ENCODE data around the gene C2orf72.
A peak's percentile ranks its signal among the peaks of the same experiment; 100 is the strongest.

Gene C2orf72

GRCh38 chr2:231047274-231047922, 10.1 kb downstream of the C2orf72 start:
- Histone ChIP-seq H3K36me3 (ENCODE audit: insufficient read depth, low read length) (no peaks in the 10 kb centered on the region), H3K4me1 (ENCODE audit: control insufficient read depth, insufficient read depth, low read length) (peaks cover 2% of the 10 kb centered on the region), H3K9ac (ENCODE audit: low read depth, low read length) (no peak overlapping the region), H3K4me3 (ENCODE audit: low read length) (no peak overlapping the region), H3K27me3 (ENCODE audit: control insufficient read depth, insufficient read depth, low read length) (peaks cover 45% of the 10 kb centered on the region), H3K4me2 (ENCODE audit: low read length) (no peak overlapping the region), H3K9me3 (replicated peaks; ENCODE audit: low read length) (no peaks in the 10 kb centered on the region)

DNA sequence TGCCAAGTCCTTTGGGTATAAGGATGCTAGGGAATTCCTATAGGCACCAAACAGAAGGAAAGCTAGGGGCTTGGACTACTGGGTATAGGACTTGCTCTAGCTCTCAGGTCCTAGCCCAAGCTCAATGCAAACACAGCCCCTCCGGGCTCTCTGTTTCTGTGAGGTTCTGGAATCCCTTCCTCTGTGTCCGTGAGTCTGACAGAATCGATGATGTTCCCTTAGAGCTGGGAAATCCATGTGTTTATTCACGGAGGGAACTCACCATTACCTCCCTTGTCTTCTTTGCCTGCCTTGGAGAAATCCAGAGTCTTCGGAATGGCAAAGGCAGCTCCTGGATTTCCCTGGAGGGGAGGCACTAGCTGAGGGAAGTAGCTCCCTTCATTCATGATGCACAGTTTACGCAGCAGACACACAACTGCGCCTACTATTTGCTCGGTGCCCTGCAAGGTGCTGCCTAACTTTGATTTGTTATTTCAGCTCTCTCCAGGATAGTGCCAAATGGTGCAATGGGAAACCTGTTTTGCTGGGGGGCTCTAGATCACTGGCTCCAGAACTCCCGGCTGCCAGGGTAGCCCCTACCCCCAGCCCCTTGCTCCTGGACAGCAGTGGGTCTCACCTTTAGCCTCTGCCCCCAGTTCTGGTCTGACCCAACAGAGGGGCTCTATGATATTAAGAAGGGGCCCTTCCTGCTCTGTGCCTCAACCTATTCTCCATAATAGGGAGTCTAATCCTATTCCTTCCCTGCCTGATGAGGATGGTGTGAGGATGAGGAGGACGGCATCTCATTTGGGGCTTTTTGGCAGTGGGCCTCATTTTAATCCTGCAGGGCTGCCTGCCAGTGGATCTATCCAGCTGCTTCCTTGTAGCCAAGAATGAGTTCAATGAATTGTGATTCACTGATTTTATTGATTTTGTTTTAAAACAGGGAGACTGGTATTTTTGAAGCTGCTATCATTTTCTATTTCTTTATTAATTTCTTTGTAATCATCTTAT, 10.9 kb downstream of the C2orf72 start:
- Histone ChIP-seq H3K36me3 (ENCODE audit: insufficient read depth, low read length) (no peaks in the 10 kb centered on the region), H3K4me1 (ENCODE audit: control insufficient read depth, insufficient read depth, low read length) (peaks cover 8% of the 10 kb centered on the region)

DNA sequence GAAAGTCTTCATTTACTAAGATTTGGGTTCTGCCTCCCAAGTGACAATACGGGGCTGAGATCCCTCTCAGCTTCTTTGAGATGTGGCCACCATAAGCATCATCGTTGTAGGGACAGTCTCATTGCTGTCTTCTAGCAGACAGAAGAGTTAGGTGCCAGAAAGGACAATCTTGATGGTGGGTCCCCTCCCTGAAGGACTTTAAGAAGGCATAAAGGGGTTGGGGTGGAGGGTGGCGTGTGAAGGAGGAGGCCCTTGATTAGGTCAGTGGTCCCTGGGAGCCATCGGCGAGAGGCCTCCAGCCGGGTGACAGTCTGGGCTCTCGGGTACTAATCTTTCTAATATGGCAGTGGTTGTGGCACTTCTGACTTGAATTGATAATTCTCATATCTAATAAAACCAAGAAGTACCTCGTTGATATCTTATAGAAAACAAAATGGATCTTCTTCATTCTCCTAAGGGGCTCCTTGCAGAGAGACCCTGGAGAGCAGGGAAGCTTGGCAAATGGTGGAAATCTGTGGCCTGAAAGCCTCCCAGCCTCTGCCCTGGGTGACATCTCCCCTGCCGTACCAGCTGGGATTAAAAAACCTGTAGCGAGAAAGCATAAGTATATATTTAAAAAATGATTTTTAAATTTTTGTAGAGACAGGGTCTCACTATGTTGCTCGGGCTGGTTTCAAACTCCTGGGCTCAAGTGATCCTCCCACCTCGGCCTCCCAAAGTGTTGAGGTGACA, 12.1 kb downstream of the C2orf72 start:
- Histone ChIP-seq H3K9ac (ENCODE audit: low read depth, low read length) (no peak overlapping the region), H3K9me3 (replicated peaks; ENCODE audit: low read length) (no peaks in the 10 kb centered on the region), H3K4me2 (ENCODE audit: low read length) (no peak overlapping the region), H3K36me3 (ENCODE audit: insufficient read depth, low read length) (no peaks in the 10 kb centered on the region), H3K4me1 (ENCODE audit: control insufficient read depth, insufficient read depth, low read length) (peaks cover 10% of the 10 kb centered on the region), H3K27me3 (ENCODE audit: control insufficient read depth, insufficient read depth, low read length) (peaks cover 45% of the 10 kb centered on the region), H3K4me3 (ENCODE audit: low read length) (no peak overlapping the region)

More for the DNA sequence above, 10.9 kb downstream of the C2orf72 start:
- H3K27me3 ChIP-seq (ENCODE audit: control insufficient read depth, insufficient read depth, low read length), result peaks cover 45% of the 10 kb centered on the region
- H3K9me3 ChIP-seq (replicated peaks; ENCODE audit: low read length), result no peaks in the 10 kb centered on the region
- H3K9ac ChIP-seq (ENCODE audit: low read depth, low read length), result no peak overlapping the region
- no peak overlapping the region for H3K4me2 ChIP-seq (ENCODE audit: low read length)
- no peak overlapping the region for H3K4me3 ChIP-seq (ENCODE audit: low read length)

DNA sequence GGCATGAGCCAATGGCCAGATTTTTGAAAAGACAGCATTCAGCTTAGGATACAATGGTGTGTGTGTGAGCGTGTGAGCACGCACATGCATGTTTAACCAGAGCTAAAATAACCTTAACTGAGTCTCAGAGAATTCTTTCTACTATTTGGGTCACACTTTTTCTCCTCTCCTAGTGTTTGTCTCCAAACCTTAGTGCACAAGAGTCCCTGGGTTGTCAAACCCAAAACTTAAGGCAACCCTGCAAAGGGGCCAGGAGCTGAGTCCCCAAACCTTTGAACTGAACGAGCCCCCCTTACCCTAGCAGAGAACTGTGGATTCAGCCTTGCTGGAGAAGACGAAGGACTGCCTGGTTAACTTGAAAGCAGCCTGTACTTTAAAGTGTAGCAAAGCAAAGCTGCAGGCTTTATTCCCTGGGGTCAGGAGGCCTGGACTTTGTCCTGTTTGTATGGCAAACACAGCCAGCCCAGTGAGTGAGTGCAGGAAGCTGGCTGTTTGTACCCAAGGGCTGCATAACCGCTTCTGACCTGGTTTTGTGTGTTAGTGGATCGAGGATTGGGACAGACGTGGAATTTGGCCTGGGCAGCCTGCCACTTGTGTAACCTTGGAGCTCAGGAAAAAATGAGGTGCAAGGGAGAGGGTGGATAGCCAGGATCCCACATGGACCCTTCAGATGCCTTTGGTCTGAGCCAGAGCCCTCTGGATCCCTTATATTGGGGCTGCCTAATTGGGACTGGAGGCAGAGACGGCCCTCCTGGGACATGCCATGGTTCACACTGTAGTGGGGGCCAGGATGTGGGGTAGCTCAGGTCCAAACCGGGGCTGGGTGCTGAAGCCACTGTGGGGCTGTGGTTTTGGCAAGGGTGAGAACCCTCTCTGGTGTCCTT, 12.9 kb downstream of the C2orf72 start:
- Histone ChIP-seq H3K4me3 (ENCODE audit: low read length) (no peak overlapping the region), H3K36me3 (ENCODE audit: insufficient read depth, low read length) (no peaks in the 10 kb centered on the region), H3K9me3 (replicated peaks; ENCODE audit: low read length) (no peaks in the 10 kb centered on the region), H3K4me2 (ENCODE audit: low read length) (no peak overlapping the region), H3K4me1 (ENCODE audit: control insufficient read depth, insufficient read depth, low read length) (peaks cover 10% of the 10 kb centered on the region), H3K9ac (ENCODE audit: low read depth, low read length) (no peak overlapping the region), H3K27me3 (ENCODE audit: control insufficient read depth, insufficient read depth, low read length) (peaks cover 45% of the 10 kb centered on the region)

GRCh38 chr2:231051116-231051515, 13.8 kb downstream of the C2orf72 start:
- peaks cover 45% of the 10 kb centered on the region for H3K27me3 ChIP-seq (ENCODE audit: control insufficient read depth, insufficient read depth, low read length)
- no peaks in the 10 kb centered on the region for H3K36me3 ChIP-seq (ENCODE audit: insufficient read depth, low read length)
- H3K4me3 ChIP-seq (ENCODE audit: low read length), result no peak overlapping the region
- no peaks in the 10 kb centered on the region for H3K9me3 ChIP-seq (replicated peaks; ENCODE audit: low read length)
- no peak overlapping the region for H3K4me2 ChIP-seq (ENCODE audit: low read length)
- no peak overlapping the region for H3K9ac ChIP-seq (ENCODE audit: low read depth, low read length)
- peaks cover 10% of the 10 kb centered on the region for H3K4me1 ChIP-seq (ENCODE audit: control insufficient read depth, insufficient read depth, low read length)

- Histone ChIP-seq H3K4me2 (ENCODE audit: low read length) (peak overlapping the region; percentile 98), H3K9me3 (replicated peaks; ENCODE audit: low read length) (no peaks in the 10 kb centered on the region), H3K36me3 (ENCODE audit: insufficient read depth, low read length) (no peaks in the 10 kb centered on the region), H3K9ac (ENCODE audit: low read depth, low read length) (peak overlapping the region; percentile 54), H3K27me3 (ENCODE audit: control insufficient read depth, insufficient read depth, low read length) (peaks cover 29% of the 10 kb centered on the region), H3K4me3 (ENCODE audit: low read length) (peak overlapping the region; percentile 80), H3K4me1 (ENCODE audit: control insufficient read depth, insufficient read depth, low read length) (peaks cover 10% of the 10 kb centered on the region)
These were observed 15.4 kb downstream of the C2orf72 start for GRCh38 chr2:231052494-231053451.

DNA sequence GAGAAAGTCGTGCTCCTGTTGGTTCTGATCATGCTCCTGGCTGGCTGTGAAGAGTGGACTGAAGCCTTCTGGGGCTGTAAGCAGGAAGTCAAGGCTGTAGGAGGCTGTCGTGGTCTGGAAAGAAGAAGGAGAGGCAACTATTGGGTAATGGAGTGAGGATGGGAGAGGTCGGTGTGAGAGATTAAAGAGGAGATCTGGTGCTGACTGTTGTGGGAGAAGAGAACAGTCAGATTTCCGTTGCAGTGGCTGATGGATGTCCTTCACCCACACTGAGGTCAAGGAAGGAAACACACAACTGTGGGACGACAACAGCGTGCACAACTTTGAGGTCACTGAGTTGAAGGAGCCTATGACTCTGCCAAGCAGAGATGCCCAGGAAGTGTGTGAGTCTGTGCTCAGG, 16.5 kb downstream of the C2orf72 start:
- H3K4me1 ChIP-seq (ENCODE audit: control insufficient read depth, insufficient read depth, low read length), result peaks cover 21% of the 10 kb centered on the region
- no peak overlapping the region for H3K9ac ChIP-seq (ENCODE audit: low read depth, low read length)
- H3K9me3 ChIP-seq (replicated peaks; ENCODE audit: low read length), result no peaks in the 10 kb centered on the region
- H3K36me3 ChIP-seq (ENCODE audit: insufficient read depth, low read length), result no peaks in the 10 kb centered on the region
- no peak overlapping the region for H3K4me2 ChIP-seq (ENCODE audit: low read length)
- peaks cover 20% of the 10 kb centered on the region for H3K27me3 ChIP-seq (ENCODE audit: control insufficient read depth, insufficient read depth, low read length)
- no peak overlapping the region for H3K4me3 ChIP-seq (ENCODE audit: low read length)

DNA sequence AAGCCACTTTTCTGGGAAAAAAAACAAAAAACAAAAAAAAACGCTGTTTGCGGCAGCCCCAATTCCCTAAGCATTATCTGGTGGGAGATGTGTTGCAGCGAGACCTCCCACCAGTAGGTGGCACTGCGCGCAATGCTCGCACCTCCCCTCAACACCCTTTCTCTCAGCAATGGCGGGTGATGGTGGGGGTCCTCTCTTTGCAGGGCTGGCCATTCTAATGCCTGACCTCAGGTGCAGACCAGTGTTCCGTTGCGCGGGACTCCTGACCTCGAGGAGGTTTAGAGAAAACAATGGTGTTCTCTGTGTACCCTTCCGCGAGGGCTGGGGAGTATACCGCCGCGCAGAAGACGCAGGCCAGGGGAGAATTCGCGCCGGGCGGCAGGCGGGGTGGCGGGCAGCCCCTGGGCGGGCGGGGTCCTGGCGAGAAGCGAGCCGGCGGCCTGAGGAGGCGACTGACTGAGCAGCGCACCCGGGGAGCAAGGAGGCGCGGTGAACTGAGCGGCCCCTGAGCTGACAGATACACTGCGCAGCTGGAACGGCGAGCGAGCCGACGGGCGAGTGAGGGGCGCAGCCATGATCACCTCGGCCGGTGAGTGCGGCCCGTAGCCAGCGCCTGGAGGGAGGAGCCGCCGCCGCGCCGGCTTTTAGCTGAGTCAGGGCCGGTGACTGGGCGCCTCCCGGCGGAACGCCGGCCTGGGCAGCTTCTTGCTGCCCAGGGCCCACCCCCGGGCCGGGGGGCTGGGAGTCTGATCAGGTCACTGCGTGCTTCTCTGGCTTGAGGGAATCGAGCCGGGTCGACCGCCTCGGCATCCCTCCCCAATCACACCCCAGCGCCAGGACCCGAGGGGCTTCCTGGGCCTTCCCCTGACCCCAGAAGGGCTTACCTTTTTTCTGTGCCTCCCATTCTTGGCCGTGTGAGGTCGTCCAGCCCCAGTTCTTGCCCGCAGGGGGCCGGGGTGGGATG, 19.4 kb downstream of the C2orf72 start, which contains the start of gene PSMD1:
PSMD1 (plus strand) TSS at position 415 of the 964 bp plus-strand sequence; CDS start at position 574, 159 bp downstream.
- Histone ChIP-seq H3K4me1 (ENCODE audit: control insufficient read depth, insufficient read depth, low read length) (peaks cover 36% of the 10 kb centered on the region), H3K36me3 (ENCODE audit: insufficient read depth, low read length) (peaks cover 8% of the 10 kb centered on the region), H3K9me3 (replicated peaks; ENCODE audit: low read length) (no peaks in the 10 kb centered on the region), H3K9ac (ENCODE audit: low read depth, low read length) (peak within 1 kb of the TSS; percentile 99), H3K4me3 (ENCODE audit: low read length) (peak within 1 kb of the TSS; percentile 96), H3K27me3 (ENCODE audit: control insufficient read depth, insufficient read depth, low read length) (no peaks in the 10 kb centered on the region), H3K4me2 (ENCODE audit: low read length) (peak within 1 kb of the TSS; percentile 95)

GRCh38 chr2:231057590-231057989, 20.3 kb downstream of the C2orf72 start:
- Histone ChIP-seq H3K36me3 (ENCODE audit: insufficient read depth, low read length) (peaks cover 15% of the 10 kb centered on the region), H3K4me1 (ENCODE audit: control insufficient read depth, insufficient read depth, low read length) (peaks cover 32% of the 10 kb centered on the region), H3K4me3 (ENCODE audit: low read length) (peak overlapping the region; percentile 96), H3K9me3 (replicated peaks; ENCODE audit: low read length) (no peaks in the 10 kb centered on the region), H3K4me2 (ENCODE audit: low read length) (peak overlapping the region; percentile 95), H3K9ac (ENCODE audit: low read depth, low read length) (peak overlapping the region; percentile 99), H3K27me3 (ENCODE audit: control insufficient read depth, insufficient read depth, low read length) (no peaks in the 10 kb centered on the region)
